Aorta (tissue), 5 donors: Measurements from ENCODE around the gene PHACTR1. TPM values are rescaled to one million over a fixed set of nuclear protein-coding genes. Genes with fewer than 3 reads are reported as not detected.
"Not testable (repeated sequence)": the region's sequence is repeated elsewhere in the genome, so short reads cannot be mapped to it uniquely, and the experiment has no call there.

ENCODE experiments used
- ATAC-seq: fragments of 200-7000 bp; cut with Tn5 transposase; one replicate; pipeline ENCODE4 v1.9.1; 2022; ENCODE audit warnings: moderate library complexity; ENCODE audit not compliant: low FRiP score
- DNase-seq, 2 donors: peaks; one replicate each; pipeline ENCODE4 v3.0.0-alpha.2; 2020
- H3K27ac ChIP-seq, 2 donors: one replicate each; pipeline ENCODE4 v1.5.1; 2013; ENCODE audit warnings: low read length in 2 of 2, mild to moderate bottlenecking in 2 of 2, moderate library complexity in 2 of 2, control low read depth in 1 of 2, inconsistent platforms in 1 of 2, low read depth in 1 of 2
- H3K27me3 ChIP-seq, 2 donors: one replicate each; pipeline ENCODE4 v1.6.1; 2013; ENCODE audit warnings: control low read depth in 1 of 2, low read length in 1 of 2, mild to moderate bottlenecking in 1 of 2, moderate library complexity in 1 of 2; ENCODE audit not compliant: insufficient read depth in 2 of 2, control insufficient read depth in 1 of 2
- H3K36me3 ChIP-seq, 2 donors: one replicate each; pipeline ENCODE4 v1.6.1; 2013; ENCODE audit warnings: control low read depth in 1 of 2, low read length in 1 of 2, mild to moderate bottlenecking in 1 of 2; ENCODE audit not compliant: insufficient read depth in 2 of 2, control insufficient read depth in 1 of 2
- H3K4me1 ChIP-seq, 2 donors: one replicate each; pipeline ENCODE4 v1.6.1; 2013; ENCODE audit warnings: low read length in 2 of 2, control low read depth in 1 of 2, mild to moderate bottlenecking in 1 of 2, moderate library complexity in 1 of 2; ENCODE audit not compliant: insufficient read depth in 2 of 2, control insufficient read depth in 1 of 2
- H3K4me3 ChIP-seq, 2 donors: one replicate each; pipeline ENCODE4 v1.5.1; 2013; ENCODE audit warnings: low read length in 2 of 2, control low read depth in 1 of 2, mild to moderate bottlenecking in 1 of 2
- H3K9me3 ChIP-seq: one replicate; pipeline ENCODE4 v1.6.1; 2013; ENCODE audit warnings: mild to moderate bottlenecking, low read length; ENCODE audit not compliant: control insufficient read depth
- WGBS, 2 donors: extraction: QIAGEN DNeasy Blood & Tissue Kit; methylation state at CpG; one replicate each; pipeline ENCODE4 v1.1.7; 2013; 5-methylcytosine and 5-hydroxymethylcytosine counted together
- intact Hi-C, 2 donors: fragments of 100-400 bp; cut with DNase I; formaldehyde crosslinking; loops; one replicate each; pipeline versions ENCODE4 v1.14.2 to v1.15.0; 2022
- polyA plus RNA-seq, 2 donors: library from polyadenylated mRNA; stranded (reverse); fragments of 200-250 nt; gene quantifications; one replicate each; pipeline ENCODE4 v1.2.3, GENCODE V29; 2013
- total RNA-seq, 2 donors: library from RNA; stranded (reverse); fragmentation: NEBNext Ultra II Directional; extraction: Animal tissue kit (Norgen Biotek cat#: 25700); gene quantifications; one replicate each; pipeline ENCODE4 v1.2.1, GENCODE V29; 2021
- donor health status: healthy with polysubstance abuse.
- donor health status: Bipolar disorder and iron deficiency.
- donor health status: DM: no; HTN: no; CAD: no.
- donor health status: DM: no; HTN: no; CAD: no.
- donor health status: DM: yes; HTN: yes; CAD: no.

Gene PHACTR1
- total and polyA plus RNA-seq, 4 donors = 3.2 to 89.4 (median 20.1) TPM

DNA sequence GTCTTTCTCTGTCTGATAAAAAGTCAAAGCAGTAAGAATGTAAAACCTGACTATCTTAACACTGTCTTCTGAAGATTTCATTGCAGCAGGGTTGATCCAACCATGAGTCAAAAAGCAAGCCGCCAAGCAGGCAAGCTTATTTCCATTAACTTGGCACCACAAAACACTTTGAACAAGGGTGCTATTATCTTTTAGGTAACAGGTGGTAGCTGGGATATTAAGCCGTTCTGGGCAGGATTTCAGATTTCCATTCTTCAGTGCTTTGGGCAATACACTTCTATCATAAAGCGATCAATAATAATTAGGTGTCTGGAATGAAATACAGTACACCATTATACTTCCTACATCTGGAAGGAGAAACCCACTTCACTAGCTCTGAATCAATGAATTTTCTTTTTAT is 429.9 kb downstream of the PHACTR1 start:
- ATAC-seq (no peak), DNase-seq (no peak)
- H3K27ac ChIP-seq = no peak overlapping the region
- H3K4me1 ChIP-seq = peaks cover under 1 to 7% of the 10 kb centered on the region in 2 donors
- intact Hi-C loops = no loop called here
- 95% methylated on average over 3 of the region's 3 CpGs for whole genome bisulfite sequencing, 2 donors
- no peaks in the 10 kb centered on the region for H3K36me3 ChIP-seq
- no peaks in the 10 kb centered on the region for H3K27me3 ChIP-seq
- H3K9me3 ChIP-seq = no peaks in the 10 kb centered on the region
- H3K4me3 ChIP-seq = no peak overlapping the region

GRCh38 chr6:13147376-13147775 is 430.8 kb downstream of the PHACTR1 start:
- Histone ChIP-seq H3K27me3 (no peaks in the 10 kb centered on the region), H3K27ac (no peak overlapping the region), H3K9me3 (no peaks in the 10 kb centered on the region), H3K36me3 (no peaks in the 10 kb centered on the region), H3K4me1 (peaks cover 0 to 8% of the 10 kb centered on the region in 2 donors), H3K4me3 (no peak overlapping the region)
- DNase-seq (no peak), ATAC-seq (no peak)
- intact Hi-C loops = no loop called here
- WGBS, 2 donors = 10 to 12% methylated on average over 1 of the region's 1 CpG

DNA sequence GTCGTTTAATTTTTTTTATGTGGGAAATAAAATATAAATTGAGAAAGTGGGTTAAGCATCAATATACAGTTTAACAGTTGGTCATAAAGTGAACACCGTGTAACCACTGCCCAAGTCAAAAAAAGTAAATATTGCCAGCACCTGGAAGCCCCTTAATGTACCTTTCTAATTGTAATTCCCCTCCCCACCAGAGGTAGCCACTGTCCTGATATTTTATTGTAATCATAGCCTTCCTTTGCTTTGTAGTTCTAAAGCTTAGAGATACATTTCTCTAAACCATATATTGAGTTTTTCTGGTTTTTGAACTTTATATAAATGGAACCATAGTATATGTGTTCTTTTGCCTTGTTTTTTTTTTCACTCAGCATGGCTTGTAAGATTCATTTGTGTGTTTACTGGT is 431.2 kb downstream of the PHACTR1 start:
- no peak overlapping the region for H3K4me3 ChIP-seq
- intact Hi-C loops = no loop called here
- ATAC-seq = no peak
- H3K36me3 ChIP-seq = no peaks in the 10 kb centered on the region
- H3K4me1 ChIP-seq = peaks cover 2 to 8% of the 10 kb centered on the region in 2 donors
- no peaks in the 10 kb centered on the region for H3K9me3 ChIP-seq
- no peaks in the 10 kb centered on the region for H3K27me3 ChIP-seq
- WGBS, 2 donors = 53% methylated on average over 2 of the region's 2 CpGs
- DNase-seq = no peak
- H3K27ac ChIP-seq = no peak overlapping the region

DNA sequence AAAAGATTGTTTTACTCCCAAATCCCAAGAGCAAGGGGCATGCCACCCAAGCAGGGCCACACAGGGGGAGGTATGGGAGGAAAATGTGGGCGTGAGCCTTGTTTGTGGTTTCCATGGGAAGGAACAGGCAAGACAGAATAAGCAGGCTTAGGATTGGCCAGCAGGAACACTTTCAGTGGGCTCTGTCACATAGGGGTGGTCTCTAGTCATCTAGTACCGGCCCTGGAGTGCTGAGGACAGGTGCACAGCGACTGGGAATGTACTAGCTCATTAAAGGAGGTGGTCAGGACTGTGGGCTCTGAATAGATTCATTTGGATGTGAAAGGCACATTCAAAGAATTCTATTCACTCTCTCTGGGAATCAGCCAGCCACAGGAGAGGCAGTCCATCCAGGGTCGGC is 436.2 kb downstream of the PHACTR1 start:
- H3K36me3 ChIP-seq = no peaks in the 10 kb centered on the region
- H3K4me1 ChIP-seq = peaks cover 4 to 5% of the 10 kb centered on the region in 2 donors
- H3K9me3 ChIP-seq = no peaks in the 10 kb centered on the region
- DNase-seq (no peak), ATAC-seq (no peak)
- no peaks in the 10 kb centered on the region for H3K27me3 ChIP-seq
- intact Hi-C loops = no loop called here
- no peak overlapping the region for H3K4me3 ChIP-seq
- WGBS, 2 donors = 65 to 68% methylated on average over 4 of the region's 4 CpGs
- H3K27ac ChIP-seq = no peak overlapping the region

DNA sequence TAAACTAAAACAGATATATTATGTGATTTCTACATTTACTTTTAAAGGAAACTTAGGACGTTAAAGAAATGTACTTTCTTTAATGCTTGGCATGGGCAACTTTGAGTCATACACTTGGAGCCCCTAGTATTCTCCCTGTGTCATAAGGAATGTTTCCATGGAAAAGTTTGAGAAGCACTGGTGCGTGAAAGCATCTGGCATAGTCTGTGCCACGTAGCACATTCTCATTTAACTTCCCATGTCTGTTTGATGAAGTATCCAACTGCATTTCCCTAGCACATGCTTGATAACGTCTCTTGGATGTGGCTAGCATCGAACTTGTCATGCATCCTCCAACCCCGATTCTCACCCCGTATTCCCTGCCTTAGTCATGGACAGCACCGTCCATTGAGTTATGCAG is 439.8 kb downstream of the PHACTR1 start:
- Histone ChIP-seq H3K9me3 (no peaks in the 10 kb centered on the region), H3K36me3 (no peaks in the 10 kb centered on the region), H3K4me3 (no peak overlapping the region), H3K4me1 (peaks cover 1 to 4% of the 10 kb centered on the region in 2 donors), H3K27me3 (no peaks in the 10 kb centered on the region), H3K27ac (no peak overlapping the region)
- 55 to 57% methylated on average over 8 of the region's 8 CpGs for WGBS, 2 donors
- intact Hi-C loops = no loop called here
- DNase-seq (no peak), ATAC-seq (no peak)

DNA sequence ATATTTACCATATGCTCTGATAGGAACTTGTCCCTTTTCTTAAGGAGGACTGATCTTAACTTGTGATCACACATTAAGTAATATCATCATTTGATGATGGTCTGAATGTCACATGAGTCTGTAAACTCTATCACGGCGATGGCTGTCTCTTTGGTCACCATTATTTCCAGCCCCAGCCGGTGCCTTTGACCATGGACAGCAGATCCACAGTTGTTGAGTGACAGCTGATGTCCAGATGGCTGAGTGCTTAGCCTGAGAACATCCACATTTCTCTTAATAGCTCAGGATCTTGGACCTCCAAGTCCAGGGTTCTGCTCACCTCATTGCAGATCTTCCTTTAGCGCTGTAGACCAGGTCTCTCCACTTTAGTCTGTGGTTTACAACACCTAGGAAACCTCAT is 440.7 kb downstream of the PHACTR1 start:
- intact Hi-C loops = no loop called here
- WGBS, 2 donors = 95 to 99% methylated on average over 4 of the region's 4 CpGs
- Histone ChIP-seq H3K27me3 (no peaks in the 10 kb centered on the region), H3K36me3 (no peaks in the 10 kb centered on the region), H3K9me3 (no peaks in the 10 kb centered on the region), H3K4me3 (no peak overlapping the region), H3K4me1 (peaks cover 0 to 4% of the 10 kb centered on the region in 2 donors), H3K27ac (no peak overlapping the region)
- no peak for DNase-seq
- no peak for ATAC-seq

DNA sequence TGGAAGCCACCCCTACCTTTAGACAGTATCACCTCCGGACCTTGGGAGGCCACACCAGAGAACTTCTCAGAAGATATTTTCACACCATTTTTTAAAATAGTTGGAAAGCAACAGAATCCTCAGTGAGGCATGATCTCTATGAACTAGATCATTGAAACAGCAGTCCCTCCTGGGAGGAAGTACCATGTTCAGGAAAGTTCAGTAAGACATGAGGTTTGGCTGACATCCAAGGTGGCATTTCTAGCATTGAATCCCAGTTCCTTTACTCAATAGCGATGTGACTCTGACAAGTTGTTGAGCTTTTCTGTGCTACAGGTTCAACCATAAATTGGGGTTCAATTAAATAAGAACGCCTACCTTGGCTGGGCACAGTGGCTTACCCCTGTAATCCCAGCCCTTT is 442.7 kb downstream of the PHACTR1 start:
- H3K27me3 ChIP-seq = no peaks in the 10 kb centered on the region
- DNase-seq = no peak
- ATAC-seq = no peak
- no peak overlapping the region for H3K27ac ChIP-seq
- 91 to 96% methylated on average over 3 of the region's 3 CpGs for WGBS, 2 donors
- H3K9me3 ChIP-seq = no peaks in the 10 kb centered on the region
- peaks cover 0 to 2% of the 10 kb centered on the region in 2 donors for H3K36me3 ChIP-seq
- H3K4me3 ChIP-seq = no peak overlapping the region
- intact Hi-C loops = no loop called here
- no peaks in the 10 kb centered on the region for H3K4me1 ChIP-seq

- H3K4me3 ChIP-seq, ATAC-seq, H3K36me3 ChIP-seq, H3K4me1 ChIP-seq, intact Hi-C loops, DNase-seq, H3K27me3 ChIP-seq, H3K27ac ChIP-seq, H3K9me3 ChIP-seq: not testable (repeated sequence)
- WGBS, 2 donors = 94 to 95% methylated on average over 5 of the region's 5 CpGs
Measured at GRCh38 chr6:13159822-13160221, 443.3 kb downstream of the PHACTR1 start.

DNA sequence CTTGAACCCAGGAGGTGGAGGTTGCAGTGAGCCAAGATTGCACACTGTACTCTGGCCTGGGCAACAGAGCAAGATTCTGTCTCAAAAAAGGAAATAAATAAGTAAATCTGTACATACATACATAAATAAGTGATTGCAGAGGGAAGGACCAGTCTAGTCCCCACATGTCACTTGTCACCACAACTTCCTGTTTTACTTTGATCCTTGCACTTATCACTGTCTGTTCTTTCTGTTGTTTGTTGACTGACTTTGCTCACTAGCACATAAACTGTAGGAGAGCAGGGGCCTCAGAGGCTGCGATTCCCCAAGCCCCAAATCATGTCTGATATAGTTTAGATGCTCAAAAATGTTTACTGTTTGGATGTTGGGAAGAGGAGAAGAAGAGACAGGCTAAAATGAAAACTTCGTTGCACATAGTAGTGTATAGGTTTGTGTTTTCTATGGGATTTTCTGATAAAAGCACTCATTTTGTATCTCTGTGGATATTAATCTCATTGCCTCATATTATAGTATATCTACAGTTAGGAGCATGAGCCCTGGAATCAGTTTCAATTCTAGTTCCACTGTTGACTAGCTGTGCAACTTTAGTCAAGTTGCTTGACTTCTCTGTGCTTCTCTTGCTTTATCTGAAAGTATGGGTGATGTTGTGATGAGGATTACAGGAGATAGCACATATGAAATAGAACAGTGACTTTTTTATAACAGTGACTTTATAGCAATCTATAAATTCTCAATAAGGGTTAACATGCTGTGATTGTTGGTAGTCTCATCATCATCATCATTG is 446.8 kb downstream of the PHACTR1 start:
- Histone ChIP-seq H3K4me1 (no peaks in the 10 kb centered on the region), H3K9me3 (no peaks in the 10 kb centered on the region), H3K27me3 (no peaks in the 10 kb centered on the region), H3K27ac (no peak overlapping the region), H3K4me3 (no peak overlapping the region), H3K36me3 (peaks cover 0 to 2% of the 10 kb centered on the region in 2 donors)
- WGBS, 2 donors = 91 to 92% methylated on average over 2 of the region's 2 CpGs
- intact Hi-C loops = no loop called here
- ATAC-seq (no peak), DNase-seq (no peak)
